Ishikawa (cell line): ENCODE results near the gene PIGR.

Source experiments
- CEBPB ChIP-seq: IDR thresholded peaks from 2 replicates; pipeline ENCODE4 v1.6.1; 2012
- CREB1 ChIP-seq: IDR thresholded peaks from 2 replicates; pipeline ENCODE4 v1.6.1; 2012; ENCODE audit warnings: low read depth
- EGR1 ChIP-seq: IDR thresholded peaks from 2 replicates; pipeline ENCODE4 v1.6.1; 2012
- EP300 ChIP-seq: IDR thresholded peaks from 2 replicates; pipeline ENCODE4 v1.6.1; 2012; ENCODE audit warnings: borderline replicate concordance
- FOXM1 ChIP-seq: IDR thresholded peaks from 2 replicates; pipeline ENCODE4 v1.6.1; 2012; ENCODE audit warnings: low read depth, borderline replicate concordance
- NFIC ChIP-seq: IDR thresholded peaks from 2 replicates; pipeline ENCODE4 v1.6.1; 2012
- RAD21 ChIP-seq: IDR thresholded peaks from 2 replicates; pipeline ENCODE4 v1.6.1; 2012; ENCODE audit warnings: low read depth
- TAF1 ChIP-seq: IDR thresholded peaks from 2 replicates; pipeline ENCODE4 v1.6.1; 2012; ENCODE audit warnings: low read depth, mild to moderate bottlenecking
- TCF12 ChIP-seq: IDR thresholded peaks from 2 replicates; pipeline ENCODE4 v1.6.1; 2012; ENCODE audit warnings: low read depth
- TEAD4 ChIP-seq: IDR thresholded peaks from 2 replicates; pipeline ENCODE4 v1.6.1; 2012
- YY1 ChIP-seq: IDR thresholded peaks from 2 replicates; pipeline ENCODE4 v1.6.1; 2012; ENCODE audit warnings: low read depth
- ZBTB7A ChIP-seq: IDR thresholded peaks from 2 replicates; pipeline ENCODE4 v1.6.1; 2012; ENCODE audit warnings: low read depth
- TF ChIP-seq, protein P1 (sequence below): IDR thresholded peaks from 2 replicates; pipeline ENCODE4 v1.6.1; 2012
- TF ChIP-seq, protein P2 (sequence below): IDR thresholded peaks from 2 replicates; pipeline ENCODE4 v1.6.1; 2012; ENCODE audit warnings: low read depth, mild to moderate bottlenecking
- TF ChIP-seq, protein P3 (sequence below): IDR thresholded peaks from 2 replicates; pipeline ENCODE4 v1.6.1; 2012

PIGR gene

DNA sequence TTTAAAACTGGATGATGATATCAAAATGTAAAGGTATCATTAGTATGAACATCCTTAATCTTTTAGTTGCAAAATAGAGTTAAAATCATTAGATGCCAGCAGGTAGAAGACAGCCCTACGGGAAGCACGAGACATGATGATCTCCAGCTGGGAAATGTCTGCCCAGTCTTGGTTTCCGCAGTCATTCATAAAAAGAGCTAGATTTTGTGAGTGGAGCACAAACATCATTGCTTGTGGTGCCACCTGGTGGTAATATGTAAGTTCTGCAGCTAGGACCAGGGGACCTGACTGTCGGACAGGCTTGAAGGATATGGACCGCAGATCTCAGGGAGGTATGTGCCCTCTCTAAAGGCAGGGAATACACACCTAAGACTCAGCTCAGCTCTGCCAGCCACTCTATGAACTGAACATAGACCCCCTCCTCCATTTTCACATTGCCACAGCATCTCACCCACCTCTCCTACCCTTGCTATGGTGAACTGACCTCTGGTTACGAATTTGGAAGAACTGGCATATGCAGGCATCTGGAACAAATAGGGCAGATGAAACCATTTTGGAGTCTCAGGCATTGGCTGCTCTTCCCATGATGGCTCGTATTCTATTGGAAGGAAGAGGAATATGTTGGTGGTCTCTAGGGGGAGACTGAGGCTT lies 33.7 kb downstream of the PIGR start:
- TF ChIP-seq RAD21 (peak; percentile 87), CEBPB (no peak)
- TF ChIP-seq, protein P1, sequence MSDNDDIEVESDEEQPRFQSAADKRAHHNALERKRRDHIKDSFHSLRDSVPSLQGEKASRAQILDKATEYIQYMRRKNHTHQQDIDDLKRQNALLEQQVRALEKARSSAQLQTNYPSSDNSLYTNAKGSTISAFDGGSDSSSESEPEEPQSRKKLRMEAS: no peak

DNA sequence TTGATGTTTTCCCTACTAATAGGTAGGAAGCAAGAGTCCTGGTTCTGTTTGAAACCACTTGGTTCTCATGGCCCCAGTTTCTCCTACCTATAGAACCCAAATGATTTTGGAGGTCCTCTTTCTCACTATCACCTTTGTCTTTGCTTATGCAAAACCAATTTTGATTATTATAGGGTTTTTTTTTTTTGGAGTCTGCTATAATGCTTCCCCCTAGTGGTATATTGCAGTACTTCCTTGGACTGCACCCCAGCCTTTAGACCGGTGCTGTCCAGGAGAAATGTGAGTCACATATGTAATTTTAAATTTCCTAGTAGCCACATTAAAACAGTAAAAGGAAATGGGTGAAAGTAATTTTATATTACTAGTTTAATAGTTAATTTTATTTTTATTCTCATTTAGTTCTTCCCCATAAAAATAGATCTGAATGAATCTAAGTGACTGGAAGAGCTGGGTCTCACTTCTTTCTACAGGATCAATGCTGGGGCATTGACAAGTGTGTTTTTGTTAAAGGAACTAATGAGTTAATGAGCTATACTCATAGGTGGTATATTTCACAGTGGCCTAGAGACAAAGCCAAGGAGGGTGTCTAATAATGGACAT lies 35.1 kb downstream of the PIGR start:
- TF ChIP-seq TCF12 (no peak), TEAD4 (no peak), RAD21 (peak; percentile 54)
- TF ChIP-seq, protein P2, sequence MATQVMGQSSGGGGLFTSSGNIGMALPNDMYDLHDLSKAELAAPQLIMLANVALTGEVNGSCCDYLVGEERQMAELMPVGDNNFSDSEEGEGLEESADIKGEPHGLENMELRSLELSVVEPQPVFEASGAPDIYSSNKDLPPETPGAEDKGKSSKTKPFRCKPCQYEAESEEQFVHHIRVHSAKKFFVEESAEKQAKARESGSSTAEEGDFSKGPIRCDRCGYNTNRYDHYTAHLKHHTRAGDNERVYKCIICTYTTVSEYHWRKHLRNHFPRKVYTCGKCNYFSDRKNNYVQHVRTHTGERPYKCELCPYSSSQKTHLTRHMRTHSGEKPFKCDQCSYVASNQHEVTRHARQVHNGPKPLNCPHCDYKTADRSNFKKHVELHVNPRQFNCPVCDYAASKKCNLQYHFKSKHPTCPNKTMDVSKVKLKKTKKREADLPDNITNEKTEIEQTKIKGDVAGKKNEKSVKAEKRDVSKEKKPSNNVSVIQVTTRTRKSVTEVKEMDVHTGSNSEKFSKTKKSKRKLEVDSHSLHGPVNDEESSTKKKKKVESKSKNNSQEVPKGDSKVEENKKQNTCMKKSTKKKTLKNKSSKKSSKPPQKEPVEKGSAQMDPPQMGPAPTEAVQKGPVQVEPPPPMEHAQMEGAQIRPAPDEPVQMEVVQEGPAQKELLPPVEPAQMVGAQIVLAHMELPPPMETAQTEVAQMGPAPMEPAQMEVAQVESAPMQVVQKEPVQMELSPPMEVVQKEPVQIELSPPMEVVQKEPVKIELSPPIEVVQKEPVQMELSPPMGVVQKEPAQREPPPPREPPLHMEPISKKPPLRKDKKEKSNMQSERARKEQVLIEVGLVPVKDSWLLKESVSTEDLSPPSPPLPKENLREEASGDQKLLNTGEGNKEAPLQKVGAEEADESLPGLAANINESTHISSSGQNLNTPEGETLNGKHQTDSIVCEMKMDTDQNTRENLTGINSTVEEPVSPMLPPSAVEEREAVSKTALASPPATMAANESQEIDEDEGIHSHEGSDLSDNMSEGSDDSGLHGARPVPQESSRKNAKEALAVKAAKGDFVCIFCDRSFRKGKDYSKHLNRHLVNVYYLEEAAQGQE: no peak

DNA sequence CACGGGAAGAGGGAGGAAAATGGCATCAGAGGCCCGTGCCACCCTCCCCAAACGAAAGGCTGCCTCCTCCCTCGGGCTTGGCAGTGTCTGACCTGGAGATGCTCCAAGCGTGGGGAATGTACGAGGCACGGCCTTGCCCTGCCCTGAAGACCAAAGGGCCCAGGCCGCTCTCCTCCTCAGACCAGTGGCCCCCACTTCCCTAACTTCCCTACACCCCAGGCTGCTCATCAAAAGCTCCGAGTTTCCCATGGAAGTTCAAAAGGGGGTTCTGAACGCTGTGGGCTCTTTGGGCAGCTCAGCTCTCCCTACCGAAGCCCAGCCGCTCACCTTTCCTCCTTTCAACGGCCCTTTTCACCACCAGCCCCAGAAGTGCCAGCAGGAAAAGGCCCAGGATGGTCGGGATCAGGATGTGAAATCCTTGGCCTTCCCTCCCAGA lies 36.4 kb downstream of the PIGR start:
- TF ChIP-seq RAD21 (no peak), CEBPB (no peak), YY1 (no peak), EP300 (no peak), TCF12 (no peak), TAF1 (no peak), TEAD4 (no peak), ZBTB7A (no peak), CREB1 (no peak)
- TF ChIP-seq, protein P2: no peak

DNA sequence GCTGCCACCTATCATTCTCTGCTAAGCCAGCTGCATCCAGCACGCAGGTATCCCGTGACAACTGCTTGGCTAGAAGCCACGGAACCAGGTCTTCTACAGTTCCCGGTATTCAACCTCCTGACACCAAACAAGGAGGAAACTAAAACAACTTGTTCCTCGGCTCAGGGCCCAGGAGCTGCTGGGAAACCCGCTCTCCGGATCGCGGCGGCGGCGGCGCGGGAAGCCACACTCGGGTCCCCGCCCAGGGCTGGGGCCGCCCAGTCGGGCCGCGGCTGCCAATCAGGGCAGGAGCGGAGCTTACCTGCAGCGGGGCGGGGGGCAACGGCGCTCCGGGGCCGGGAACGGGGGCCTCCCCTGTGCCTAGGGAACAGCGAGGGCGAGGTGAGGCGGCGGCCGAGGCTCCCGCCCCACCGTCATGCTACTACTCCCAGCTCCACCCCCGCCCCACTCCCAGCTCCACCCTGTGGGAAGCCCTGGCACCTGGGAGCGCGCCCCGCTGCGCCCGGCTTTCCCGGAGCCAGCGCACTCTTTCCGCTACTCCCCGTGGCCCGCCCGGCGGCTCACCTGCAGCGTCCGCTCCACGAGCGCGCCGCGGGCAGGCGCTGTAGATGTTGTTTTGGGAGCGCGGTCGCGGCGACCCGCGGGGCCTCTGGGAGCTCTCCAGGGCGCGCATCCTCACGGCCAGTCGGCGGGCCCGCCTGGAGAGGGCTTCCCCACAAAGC lies 36.9 kb downstream of the PIGR start:
- no peak for TF ChIP-seq CREB1
- TF ChIP-seq, protein P1: no peak
- no peak for TF ChIP-seq TEAD4
- 0 out of 2 replicates have a peak, but pooled peaks have one; percentile 36 for TF ChIP-seq ZBTB7A
- peak; percentile 64 for TF ChIP-seq NFIC
- TF ChIP-seq YY1: no peak
- TF ChIP-seq EGR1: peak; percentile 45; the same call in 1 of the 2 replicates
- TF ChIP-seq RAD21: no peak
- TF ChIP-seq TCF12: no peak
- 0 out of 2 replicates have a peak, but pooled peaks have one; percentile 19 for TF ChIP-seq TAF1
- TF ChIP-seq FOXM1: no peak
- TF ChIP-seq, protein P3, sequence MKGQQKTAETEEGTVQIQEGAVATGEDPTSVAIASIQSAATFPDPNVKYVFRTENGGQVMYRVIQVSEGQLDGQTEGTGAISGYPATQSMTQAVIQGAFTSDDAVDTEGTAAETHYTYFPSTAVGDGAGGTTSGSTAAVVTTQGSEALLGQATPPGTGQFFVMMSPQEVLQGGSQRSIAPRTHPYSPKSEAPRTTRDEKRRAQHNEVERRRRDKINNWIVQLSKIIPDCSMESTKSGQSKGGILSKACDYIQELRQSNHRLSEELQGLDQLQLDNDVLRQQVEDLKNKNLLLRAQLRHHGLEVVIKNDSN: no peak
- TF ChIP-seq EP300: peak; percentile 62; the same call in 1 of the 2 replicates

DNA sequence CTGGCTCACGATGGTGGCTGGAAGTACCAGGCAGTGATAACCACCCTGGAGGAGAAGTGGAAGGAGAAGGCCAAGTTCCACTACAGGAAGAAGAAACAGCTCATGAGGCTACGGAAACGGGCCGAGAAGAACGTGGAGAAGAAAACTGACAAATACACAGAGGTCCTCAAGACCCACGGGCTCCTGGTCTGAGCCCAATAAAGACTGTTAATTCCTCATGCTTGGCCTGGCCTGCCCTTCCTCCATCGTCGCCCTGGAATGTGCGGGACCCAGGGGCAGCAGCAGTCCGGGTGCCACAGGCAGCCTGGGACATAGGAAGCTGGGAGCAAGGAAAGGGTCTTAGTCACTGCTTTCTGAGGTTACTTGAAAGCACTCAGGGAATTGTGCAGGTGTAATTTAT lies 38.2 kb downstream of the PIGR start:
- TF ChIP-seq CEBPB (no peak), RAD21 (no peak), EP300 (no peak), YY1 (no peak), NFIC (no peak)
- TF ChIP-seq, protein P2: no peak
